H9 (cell line): ENCODE measurements around the gene KCNAB2. TPM values are rescaled to one million over a fixed set of nuclear protein-coding genes. Genes with fewer than 3 reads are reported as not detected.

ENCODE experiments used
- DNase-seq: peaks from one replicate; pipeline ENCODE4 v3.0.0-alpha.2; 2017
- H2AFZ ChIP-seq: one replicate; pipeline ENCODE4 v1.6.1; 2013; ENCODE audit warnings: mild to moderate bottlenecking, low read length, control low read depth, moderate library complexity
- H2AK5ac ChIP-seq: 2 replicates; pipeline ENCODE4 v1.6.1; 2013; ENCODE audit warnings: low read length, control low read depth, mixed read lengths; ENCODE audit not compliant: insufficient read length
- H2BK120ac ChIP-seq: one replicate; pipeline ENCODE4 v1.6.1; 2013; ENCODE audit warnings: low read depth, mild to moderate bottlenecking, low read length, control low read depth, inconsistent platforms; ENCODE audit not compliant: poor library complexity, severe bottlenecking
- H2BK12ac ChIP-seq: 2 replicates; pipeline ENCODE4 v1.6.1; 2013; ENCODE audit warnings: low read length, control low read depth, mixed read lengths, low read depth; ENCODE audit not compliant: insufficient read length
- H2BK15ac ChIP-seq: 2 replicates; pipeline ENCODE4 v1.6.1; 2013; ENCODE audit warnings: low read depth, low read length, control low read depth
- H2BK20ac ChIP-seq: one replicate; pipeline ENCODE4 v1.6.1; 2013; ENCODE audit warnings: low read depth, mild to moderate bottlenecking, low read length, control low read depth, inconsistent platforms; ENCODE audit not compliant: poor library complexity, severe bottlenecking
- H2BK5ac ChIP-seq: 2 replicates; pipeline ENCODE4 v1.6.1; 2013; ENCODE audit warnings: low read length, control low read depth, mixed read lengths; ENCODE audit not compliant: insufficient read length
- H3K14ac ChIP-seq: 2 replicates; pipeline ENCODE4 v1.6.1; 2013; ENCODE audit warnings: low read length, control low read depth; ENCODE audit not compliant: insufficient read depth
- H3K18ac ChIP-seq: 2 replicates; pipeline ENCODE4 v1.6.1; 2013; ENCODE audit warnings: low read depth, mild to moderate bottlenecking, mixed read lengths, low read length, control low read depth; ENCODE audit not compliant: insufficient read length
- H3K23ac ChIP-seq: 2 replicates; pipeline ENCODE4 v1.6.1; 2013; ENCODE audit warnings: low read length, control low read depth, mixed read lengths, low read depth; ENCODE audit not compliant: insufficient read length
- H3K23me2 ChIP-seq: 2 replicates; pipeline ENCODE4 v1.6.1; 2013; ENCODE audit warnings: low read depth, mild to moderate bottlenecking, mixed read lengths, low read length, control low read depth; ENCODE audit not compliant: insufficient read length, poor library complexity, severe bottlenecking
- H3K27ac ChIP-seq: 2 replicates; pipeline ENCODE4 v1.5.1; 2013; ENCODE audit warnings: low read length, control low read depth, mixed read lengths, low read depth; ENCODE audit not compliant: insufficient read length
- H3K27me3 ChIP-seq: 2 replicates; pipeline ENCODE4 v1.6.1; 2013; ENCODE audit warnings: low read length, control low read depth, inconsistent platforms; ENCODE audit not compliant: insufficient read depth
- H3K4ac ChIP-seq: 2 replicates; pipeline ENCODE4 v1.6.1; 2013; ENCODE audit warnings: low read depth, mild to moderate bottlenecking, control low read depth, inconsistent platforms, low read length, moderate library complexity
- H3K4me1 ChIP-seq: 2 replicates; pipeline ENCODE4 v1.6.1; 2013; ENCODE audit warnings: low read length, control low read depth, inconsistent platforms; ENCODE audit not compliant: insufficient read depth
- H3K4me2 ChIP-seq: 2 replicates; pipeline ENCODE4 v1.6.1; 2013; ENCODE audit warnings: low read length, control low read depth, mixed read lengths; ENCODE audit not compliant: insufficient read length, insufficient read depth
- H3K56ac ChIP-seq: 2 replicates; pipeline ENCODE4 v1.6.1; 2013; ENCODE audit warnings: low read depth, mild to moderate bottlenecking, mixed read lengths, low read length, control low read depth; ENCODE audit not compliant: insufficient read length
- H3K79me1 ChIP-seq: 2 replicates; pipeline ENCODE4 v1.6.1; 2013; ENCODE audit warnings: low read depth, mild to moderate bottlenecking, moderate library complexity, low read length, control low read depth, inconsistent platforms; ENCODE audit not compliant: insufficient read depth, poor library complexity, severe bottlenecking
- H3K79me2 ChIP-seq: 2 replicates; pipeline ENCODE4 v1.6.1; 2013; ENCODE audit warnings: low read length, control low read depth, inconsistent platforms; ENCODE audit not compliant: insufficient read depth
- H3K9ac ChIP-seq: 2 replicates; pipeline ENCODE4 v1.6.1; 2013; ENCODE audit warnings: low read length, control low read depth, mixed read lengths; ENCODE audit not compliant: insufficient read length; ENCODE audit errors: extremely low read depth
- H3K9me3 ChIP-seq: one replicate; pipeline ENCODE4 v1.6.1; 2013; ENCODE audit warnings: low read depth, low read length, inconsistent platforms; ENCODE audit not compliant: control insufficient read depth
- H3T11ph ChIP-seq: one replicate; pipeline ENCODE4 v1.6.1; 2013; ENCODE audit warnings: mild to moderate bottlenecking, low read length, control low read depth, inconsistent platforms
- H4K20me1 ChIP-seq: one replicate; pipeline ENCODE4 v1.6.1; 2013; ENCODE audit not compliant: control insufficient read depth, insufficient read length, insufficient read depth
- H4K5ac ChIP-seq: 2 replicates; pipeline ENCODE4 v1.6.1; 2013; ENCODE audit warnings: low read depth, mild to moderate bottlenecking, mixed read lengths, low read length, control low read depth; ENCODE audit not compliant: insufficient read length
- H4K8ac ChIP-seq: replicated peaks from 2 replicates; pipeline ENCODE4 v1.6.1; 2013; ENCODE audit warnings: low read length, control low read depth, mixed read lengths, low read depth; ENCODE audit not compliant: insufficient read length
- H4K91ac ChIP-seq: 2 replicates; pipeline ENCODE4 v1.6.1; 2013; ENCODE audit warnings: low read depth, mild to moderate bottlenecking, moderate library complexity, mixed read lengths, low read length, control low read depth; ENCODE audit not compliant: insufficient read length
- H3K27ac Mint-ChIP-seq, 3 experiments: 2 replicates in 2 of 3; 3 replicates in 1 of 3; pipeline ENCODE4 v1.8.0; 2020 to 2021; ENCODE audit warnings: mixed read lengths in 3 of 3, mild to moderate bottlenecking in 1 of 3, moderate library complexity in 1 of 3
- H3K27me3 Mint-ChIP-seq: 2 replicates; pipeline ENCODE4 v1.8.0; 2021; ENCODE audit warnings: low read depth, mild to moderate bottlenecking, moderate library complexity, mixed read lengths
- H3K36me3 Mint-ChIP-seq, 3 experiments: 2 replicates in 2 of 3; 3 replicates in 1 of 3; pipeline ENCODE4 v1.8.0; 2020 to 2021; ENCODE audit warnings: low read depth in 3 of 3, mixed read lengths in 3 of 3; ENCODE audit not compliant: insufficient read depth in 1 of 3
- H3K4me1 Mint-ChIP-seq, 2 experiments: 2 replicates each; pipeline ENCODE4 v1.8.0; 2020; ENCODE audit warnings: mixed read lengths in 2 of 2
- H3K4me3 Mint-ChIP-seq, 2 experiments: 2 replicates in 1 of 2; 3 replicates in 1 of 2; pipeline ENCODE4 v1.8.0; 2020 to 2021; ENCODE audit warnings: mild to moderate bottlenecking in 2 of 2, mixed read lengths in 2 of 2, moderate library complexity in 1 of 2
- H3K9me3 Mint-ChIP-seq, 2 experiments: 2 replicates in 1 of 2; 3 replicates in 1 of 2; pipeline ENCODE4 v1.8.0; 2020; ENCODE audit warnings: mild to moderate bottlenecking in 2 of 2, mixed read lengths in 2 of 2, moderate library complexity in 1 of 2
- CTCF ChIP-seq: fragments of 200-600 bp; sonication (generic); conservative IDR thresholded peaks from 3 replicates; pipeline ENCODE4 v1.8.0; 2021; ENCODE audit warnings: antibody characterized with exemption, mild to moderate bottlenecking
- WGBS: extraction: QIAGEN DNeasy Blood & Tissue Kit; methylation state at CpG from one replicate; pipeline ENCODE4 v1.1.7; 2013; ENCODE audit warnings: missing lambda C conversion rate, low lambda C conversion rate, mixed read lengths; ENCODE audit not compliant: insufficient read length; ENCODE audit errors: extremely low coverage; 5-methylcytosine and 5-hydroxymethylcytosine counted together
- total RNA-seq: library from RNA; stranded (reverse); gene quantifications from 2 replicates; pipeline ENCODE4 v1.2.1, GENCODE V29; 2021

The KCNAB2 gene
- total RNA-seq, 1 experiment from 2014 or later = 8.3 TPM

- Mint-ChIP-seq H3K36me3 (peaks cover 0 to 5% (median 0%) of the 10 kb centered on the region in 3 experiments; a peak in 4 of 7 replicates), H3K27ac (no peak overlapping the region), H3K27me3 (peaks cover 41% of the 10 kb centered on the region), H3K4me3 (no peak overlapping the region), H3K9me3 (peaks cover 9% of the 10 kb centered on the region in 2 experiments), H3K4me1 (0 out of 4 replicates have a peak, but pooled peaks cover 0 to 2% of the 10 kb centered on the region in 2 experiments)
- Histone ChIP-seq H3K27me3 (peaks cover 2% of the 10 kb centered on the region; the same call in 1 of the 2 replicates), H2BK5ac (no peak overlapping the region), H3K56ac (no peak overlapping the region), H4K91ac (no peak overlapping the region), H4K20me1 (no peaks in the 10 kb centered on the region), H3K14ac (no peak overlapping the region), H2AK5ac (no peak overlapping the region), H3K79me2 (no peaks in the 10 kb centered on the region), H4K8ac (no peak overlapping the region), H3K18ac (no peak overlapping the region), H3K9me3 (no peaks in the 10 kb centered on the region), H3K9ac (no peak overlapping the region), H2AFZ (no peak overlapping the region), H3K4me2 (no peak overlapping the region), H3K79me1 (no peaks in the 10 kb centered on the region), H3K4me1 (no peaks in the 10 kb centered on the region), H3K27ac (no peak overlapping the region), H3K23ac (no peak overlapping the region), H2BK12ac (no peak overlapping the region), H3K23me2 (no peaks in the 10 kb centered on the region), H2BK15ac (no peak overlapping the region), H2BK20ac (no peak overlapping the region), H3T11ph (no peak overlapping the region), H2BK120ac (no peak overlapping the region), H4K5ac (no peak overlapping the region), H3K4ac (no peak overlapping the region)
- WGBS = no CpG with 5 or more reads among the region's 15 CpGs
- DNase-seq = no peak
- TF ChIP-seq CTCF = no peak
These were observed 87.6 kb downstream of the KCNAB2 start for GRCh38 chr1:6133146-6133895.
